IMR-90 (cell line): ENCODE data around the gene PLXNA3. TPM values are rescaled to one million over a fixed set of nuclear protein-coding genes. Genes with fewer than 3 reads are reported as not detected.

Experiments used
- ATAC-seq: fragments of 200-7000 bp; cut with Tn5 transposase; 2 replicates; pipeline ENCODE4 v1.9.1; 2020; ENCODE audit warnings: low read depth, mild to moderate bottlenecking, moderate library complexity
- BruUV-seq: library from RNA; stranded (reverse); fragments of 400-500 nt; replicated peaks from 2 replicates; lab custom pipeline; 2021; lab: Mats Ljungman, UMichigan
- CTCF ChIA-PET: fragments of 300-600 bp; formaldehyde crosslinking; extraction: SDS; loops from one replicate; lab custom pipeline; 2021; ENCODE audit warnings: antibody characterized with exemption; lab: Yijun Ruan, JAX
- POLR2A ChIA-PET: fragments of 300-600 bp; sonication (Branson Sonifier 250); formaldehyde crosslinking; loops from one replicate; lab custom pipeline; 2022; ENCODE audit warnings: antibody characterized with exemption; ENCODE audit not compliant: unreplicated experiment; lab: Charles Lee
- DNase-seq: peaks from one replicate; pipeline ENCODE4 v3.0.0; 2013
- H2AFZ ChIP-seq: replicated peaks from 2 replicates; pipeline ENCODE3; 2013; ENCODE audit warnings: low read length, mild to moderate bottlenecking; ENCODE audit not compliant: poor library complexity
- H2AK5ac ChIP-seq: 2 replicates; pipeline ENCODE4 v1.6.1; 2013; ENCODE audit warnings: low read depth, low read length, inconsistent platforms
- H2AK9ac ChIP-seq: replicated peaks from 2 replicates; pipeline ENCODE3; 2013; ENCODE audit warnings: mild to moderate bottlenecking, low read depth, low read length, moderate library complexity; ENCODE audit not compliant: poor library complexity
- H2BK120ac ChIP-seq: 2 replicates; pipeline ENCODE4 v1.6.1; 2013; ENCODE audit warnings: low read depth, low read length, inconsistent platforms
- H2BK15ac ChIP-seq: 3 replicates; pipeline ENCODE4 v1.6.1; 2013; ENCODE audit warnings: low read depth, low read length, inconsistent platforms
- H2BK20ac ChIP-seq: 2 replicates; pipeline ENCODE4 v1.6.1; 2013; ENCODE audit warnings: low read depth, mild to moderate bottlenecking, inconsistent platforms, low read length, moderate library complexity
- H2BK5ac ChIP-seq: 2 replicates; pipeline ENCODE4 v1.6.1; 2013; ENCODE audit warnings: mild to moderate bottlenecking, low read depth, low read length, inconsistent platforms; ENCODE audit not compliant: poor library complexity, severe bottlenecking
- H3K14ac ChIP-seq: replicated peaks from 2 replicates; pipeline ENCODE4 v1.6.1; 2013; ENCODE audit warnings: low read depth, low read length, inconsistent platforms
- H3K18ac ChIP-seq: 2 replicates; pipeline ENCODE4 v1.6.1; 2013; ENCODE audit warnings: low read depth, low read length, control low read depth
- H3K23ac ChIP-seq: 2 replicates; pipeline ENCODE4 v1.6.1; 2013; ENCODE audit warnings: low read depth, low read length, inconsistent platforms
- H3K27ac ChIP-seq: 2 replicates; pipeline ENCODE4 v1.5.1; 2013; ENCODE audit warnings: mild to moderate bottlenecking, control low read depth, low read length; ENCODE audit not compliant: insufficient read depth
- H3K27me3 ChIP-seq: 2 replicates; pipeline ENCODE4 v1.6.1; 2013; ENCODE audit warnings: low read length; ENCODE audit not compliant: control insufficient read depth, insufficient read depth
- H3K36me3 ChIP-seq: 2 replicates; pipeline ENCODE4 v1.6.1; 2013; ENCODE audit warnings: low read length, mixed read lengths; ENCODE audit not compliant: control insufficient read depth, insufficient read depth
- H3K4ac ChIP-seq: 2 replicates; pipeline ENCODE4 v1.6.1; 2013; ENCODE audit warnings: low read depth, low read length, inconsistent platforms
- H3K4me1 ChIP-seq: 2 replicates; pipeline ENCODE4 v1.6.1; 2013; ENCODE audit warnings: low read length, mixed read lengths; ENCODE audit not compliant: control insufficient read depth, insufficient read depth
- H3K4me2 ChIP-seq: 2 replicates; pipeline ENCODE4 v1.6.1; 2013; ENCODE audit warnings: low read depth, mild to moderate bottlenecking, control low read depth, low read length, moderate library complexity
- H3K4me3 ChIP-seq: 2 replicates; pipeline ENCODE4 v1.5.1; 2013; ENCODE audit warnings: low read depth, mild to moderate bottlenecking, control low read depth, low read length, moderate library complexity; ENCODE audit not compliant: insufficient read depth
- H3K56ac ChIP-seq: 2 replicates; pipeline ENCODE4 v1.6.1; 2013; ENCODE audit warnings: low read length, inconsistent platforms; ENCODE audit not compliant: insufficient read depth; ENCODE audit errors: extremely low read depth
- H3K79me1 ChIP-seq, 2 experiments: 2 replicates each; pipeline ENCODE4 v1.6.1; 2013; ENCODE audit warnings: low read length in 2 of 2, inconsistent platforms in 1 of 2, low read depth in 1 of 2
- H3K9ac ChIP-seq: 2 replicates; pipeline ENCODE4 v1.6.1; 2013; ENCODE audit warnings: low read depth, low read length, control low read depth
- H3K9me1 ChIP-seq: 2 replicates; pipeline ENCODE4 v1.6.1; 2013; ENCODE audit warnings: low read length, inconsistent platforms; ENCODE audit not compliant: insufficient read depth
- H3K9me3 ChIP-seq: 2 replicates; pipeline ENCODE4 v1.6.1; 2013; ENCODE audit warnings: low read length; ENCODE audit not compliant: control insufficient read depth, insufficient read depth
- H4K20me1 ChIP-seq: 2 replicates; pipeline ENCODE4 v1.6.1; 2013; ENCODE audit warnings: low read length, inconsistent platforms; ENCODE audit not compliant: insufficient read depth
- H4K5ac ChIP-seq: 2 replicates; pipeline ENCODE4 v1.6.1; 2013; ENCODE audit warnings: mild to moderate bottlenecking, low read depth, low read length, control low read depth
- H4K8ac ChIP-seq, 2 experiments: 2 replicates each; pipeline ENCODE4 v1.6.1; 2013; ENCODE audit warnings: low read depth in 2 of 2, low read length in 2 of 2, control low read depth in 1 of 2, inconsistent platforms in 1 of 2
- H4K91ac ChIP-seq: 2 replicates; pipeline ENCODE4 v1.6.1; 2013; ENCODE audit warnings: low read depth, low read length, inconsistent platforms; ENCODE audit not compliant: insufficient read depth
- BHLHE40 ChIP-seq: fragments of 150-350 bp; IDR thresholded peaks from 2 replicates; pipeline ENCODE4 v1.6.1; 2016; ENCODE audit warnings: mild to moderate bottlenecking, low read depth, low read length
- CHD1 ChIP-seq: IDR thresholded peaks from 2 replicates; pipeline ENCODE4 v1.6.1; 2012; ENCODE audit warnings: low read depth, low read length, improper control_type of control experiment
- FOS ChIP-seq: fragments of 150-350 bp; IDR thresholded peaks from 2 replicates; pipeline ENCODE4 v1.6.1; 2016; ENCODE audit warnings: low read depth, low read length
- NFE2L2 ChIP-seq: fragments of 150-350 bp; IDR thresholded peaks from 2 replicates; pipeline ENCODE4 v1.6.1; 2016; ENCODE audit warnings: low read depth, mild to moderate bottlenecking, low read length
- WGBS, 2 experiments: methylation state at CpG; one replicate each; pipeline versions ENCODE4 v1.1.5 to v1.1.7; 2013; ENCODE audit warnings: missing lambda C conversion rate in 2 of 2; ENCODE audit not compliant: insufficient read length in 1 of 2; ENCODE audit errors: extremely low coverage in 2 of 2; 5-methylcytosine and 5-hydroxymethylcytosine counted together
- dilution Hi-C: fragments of 300-500 bp; cut with HindIII; formaldehyde crosslinking; loops from one replicate; pipeline ENCODE4 v1.14.3; 2018; ENCODE audit warnings: low sequenced_read_pairs; ENCODE audit not compliant: unreplicated experiment
- in situ Hi-C: fragments of 300-500 bp; cut with MboI; formaldehyde crosslinking; loops from 3 replicates; pipeline ENCODE4 v1.14.3; 2019; ENCODE audit warnings: low sequenced_read_pairs, inconsistent platforms, mixed read lengths
- intact Hi-C: fragments of 100-400 bp; cut with micrococcal nuclease; formaldehyde crosslinking; loops from 2 replicates; pipeline ENCODE4 v1.10.0; 2022
- polyA plus RNA-seq, 3 experiments: library from polyadenylated mRNA; depleted of rRNA; stranded (reverse); fragments of >200 nt; gene quantifications; 2 replicates each; pipeline ENCODE4 v1.2.3, GENCODE V29; 2012; ENCODE audit warnings: low replicate concordance in 1 of 3
- total RNA-seq: library from RNA; depleted of rRNA; stranded (reverse); fragments of >200 nt; gene quantifications from 2 replicates; pipeline ENCODE4 v1.2.3, GENCODE V29; 2012
- TF ChIP-seq, protein P1 (sequence below): fragments of 150-350 bp; IDR thresholded peaks from 2 replicates; pipeline ENCODE4 v1.6.1; 2017; ENCODE audit warnings: mild to moderate bottlenecking, antibody characterized with exemption, low read length, low read depth

PLXNA3 gene
- total and polyA plus RNA-seq, 2 of the 4 experiments (the other 2 are of a cell fraction): 4.3 to 111 TPM

- Histone ChIP-seq H2BK5ac (no peak overlapping the region), H3K9me1 (peaks cover 3% of the 10 kb centered on the region; the same call in 1 of the 2 replicates), H3K4me3 (no peak overlapping the region), H4K8ac (no peak overlapping the region), H2BK20ac (no peak overlapping the region), H3K79me1 (peaks cover 7 to 31% of the 10 kb centered on the region in 2 experiments), H2BK15ac (no peak overlapping the region), H2BK120ac (no peak overlapping the region), H3K4ac (no peak overlapping the region), H2AK5ac (no peak overlapping the region), H3K18ac (no peak overlapping the region), H4K91ac (no peak overlapping the region), H2AK9ac (no peak overlapping the region), H3K27me3 (no peaks in the 10 kb centered on the region), H3K23ac (no peak overlapping the region), H3K9ac (no peak overlapping the region), H3K4me1 (peaks cover 2% of the 10 kb centered on the region; the same call in 1 of the 2 replicates), H4K20me1 (peaks cover 7% of the 10 kb centered on the region), H3K14ac (no peak overlapping the region), H3K36me3 (peaks cover 32% of the 10 kb centered on the region), H4K5ac (no peak overlapping the region), H2AFZ (no peak overlapping the region), H3K9me3 (no peaks in the 10 kb centered on the region), H3K27ac (no peak overlapping the region), H3K4me2 (no peak overlapping the region), H3K56ac (no peak overlapping the region)
- intact Hi-C loops (no loop called here), in situ Hi-C loops (no loop called here), dilution Hi-C loops (no loop called here)
- no TSS peak for BruUV-seq
- DNase-seq (no peak), ATAC-seq (no peak)
- WGBS, 2 experiments: no CpG with 5 or more reads among the region's 8 CpGs
- no peak for TF ChIP-seq CHD1
- TF ChIP-seq FOS: no peak
- TF ChIP-seq BHLHE40: no peak
- TF ChIP-seq NFE2L2: no peak
- TF ChIP-seq, protein P1, sequence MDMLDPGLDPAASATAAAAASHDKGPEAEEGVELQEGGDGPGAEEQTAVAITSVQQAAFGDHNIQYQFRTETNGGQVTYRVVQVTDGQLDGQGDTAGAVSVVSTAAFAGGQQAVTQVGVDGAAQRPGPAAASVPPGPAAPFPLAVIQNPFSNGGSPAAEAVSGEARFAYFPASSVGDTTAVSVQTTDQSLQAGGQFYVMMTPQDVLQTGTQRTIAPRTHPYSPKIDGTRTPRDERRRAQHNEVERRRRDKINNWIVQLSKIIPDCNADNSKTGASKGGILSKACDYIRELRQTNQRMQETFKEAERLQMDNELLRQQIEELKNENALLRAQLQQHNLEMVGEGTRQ: no peak
- CTCF ChIA-PET: no interaction called here
- POLR2A ChIA-PET: no interaction called here
Measured at GRCh38 chrX:154432210-154432609, 25.9 kb upstream of the PLXNA3 start.
